PFSK-1 (cell line): Measurements from ENCODE around the gene KCNH6.

Source experiments
- POLR2AphosphoS5 ChIP-seq: IDR thresholded peaks from 2 replicates; pipeline ENCODE4 v1.6.1; 2012; ENCODE audit warnings: low read depth, mild to moderate bottlenecking, control low read depth, low read length, moderate library complexity
- REST ChIP-seq, 2 experiments: IDR thresholded peaks; 2 replicates each; pipeline versions ENCODE4 v1.6.1 to v1.8.0; 2011 to 2012; ENCODE audit warnings: low read depth in 2 of 2, low read length in 2 of 2, control low read depth in 1 of 2, inconsistent platforms in 1 of 2, mild to moderate bottlenecking in 1 of 2, moderate library complexity in 1 of 2; ENCODE audit not compliant: insufficient read depth in 1 of 2
- SIN3A ChIP-seq: IDR thresholded peaks from 2 replicates; pipeline ENCODE4 v1.6.1; 2012; ENCODE audit warnings: mild to moderate bottlenecking, low read length, moderate library complexity, borderline replicate concordance; ENCODE audit not compliant: insufficient read depth
- TAF1 ChIP-seq: IDR thresholded peaks from 2 replicates; pipeline ENCODE4 v1.6.1; 2012; ENCODE audit warnings: low read length, control low read depth, borderline replicate concordance; ENCODE audit not compliant: insufficient read depth

- TF ChIP-seq POLR2AphosphoS5: no peak
- no peak for TF ChIP-seq TAF1
- TF ChIP-seq REST (IDR thresholded peaks at IDR 0.05; ENCODE audit: insufficient read depth in 1 of 2, low read depth in 2 of 2, low read length in 2 of 2): no peak
- no peak for TF ChIP-seq SIN3A
Measured at GRCh38 chr17:63564562-63564961, 41.4 kb downstream of the KCNH6 start.
